ENCODE measurements around the gene CRACR2A.

CRACR2A gene

GRCh38 chr12:3629057-3629830 is 123.7 kb downstream of the CRACR2A start:
- peaks cover 0 to 11% (median 0%) of the 10 kb centered on the region in 11 experiments; a peak in 3 of 22 replicates for H4K20me1 ChIP-seq
- no peak overlapping the region for H3K4me3 ChIP-seq
- H3K36me3 ChIP-seq: peaks cover 21 to 96% (median 83%) of the 10 kb centered on the region in 11 experiments
- H3K4me1 ChIP-seq: peaks cover 0 to 69% (median 42%) of the 10 kb centered on the region in 10 experiments; a peak in 16 of 20 replicates
- H3K27me3 ChIP-seq: no peaks in the 10 kb centered on the region
- TF ChIP-seq Cebpa-rat (IDR thresholded peaks at IDR 0.05): no peak
- H3K9me3 ChIP-seq (replicated peaks in 1 of 11): peaks cover 0 to 11% (median 0%) of the 10 kb centered on the region in 11 experiments; a peak in 1 of 22 replicates
- peak overlapping the region in 4 of 11 experiments; percentile 12 to 39 (median 31); a peak in 6 of 22 replicates for H3K9ac ChIP-seq
- peak overlapping the region in 2 of 11 experiments; percentile 14 to 18; a peak in 4 of 22 replicates for H3K27ac ChIP-seq
- H3K4me2 ChIP-seq: peak overlapping the region in 3 of 11 experiments; percentile 74 to 86 (median 84); a peak in 4 of 22 replicates

DNA sequence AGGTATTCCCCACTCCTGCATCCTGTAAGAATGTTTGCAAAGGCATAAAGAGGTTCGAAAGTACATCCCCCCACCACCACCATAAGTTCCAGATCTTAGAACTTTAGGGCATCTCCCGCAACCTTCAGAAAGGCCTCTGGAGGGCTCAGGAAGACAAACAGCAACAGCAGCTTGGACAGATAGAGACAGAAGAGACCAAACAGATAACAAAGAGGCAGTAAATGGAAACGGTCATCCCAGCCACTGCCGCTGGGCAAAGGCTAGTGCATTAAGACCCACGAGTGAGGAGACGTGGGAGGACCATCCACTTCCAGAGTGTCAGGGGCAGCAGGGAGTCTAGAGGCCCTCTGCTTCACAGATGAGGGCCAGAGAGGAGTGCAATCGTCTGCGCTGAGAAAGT is 124.3 kb downstream of the CRACR2A start:
- TF ChIP-seq Cebpa-rat (IDR thresholded peaks at IDR 0.05): no peak
- peaks cover 0 to 17% (median 1%) of the 10 kb centered on the region in 11 experiments; a peak in 5 of 22 replicates for H4K20me1 ChIP-seq

DNA sequence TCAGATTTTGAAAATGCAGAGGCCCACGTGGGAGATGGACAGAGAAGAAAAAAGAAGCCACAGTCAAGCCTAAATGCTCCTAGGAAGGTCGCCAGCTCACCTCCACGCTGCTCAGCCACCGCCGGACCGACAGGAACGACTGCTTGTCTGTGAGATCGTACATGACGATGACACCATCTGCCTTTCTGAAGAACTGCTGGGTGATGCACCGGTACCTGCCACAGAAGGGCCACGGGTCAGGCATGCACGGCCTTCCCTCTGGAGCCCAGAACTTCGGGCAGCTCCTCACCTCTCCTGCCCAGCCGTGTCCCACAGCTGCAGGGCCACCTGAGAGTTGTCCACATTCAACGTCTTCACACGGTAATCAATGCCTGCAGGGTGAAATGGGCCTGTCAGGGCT is 125.6 kb downstream of the CRACR2A start:
- H3K4me1 ChIP-seq: peaks cover 9 to 67% (median 42%) of the 10 kb centered on the region in 10 experiments
- no peak for TF ChIP-seq Cebpa-rat (IDR thresholded peaks at IDR 0.05)
- no peak overlapping the region for H3K27ac ChIP-seq
- no peak overlapping the region for H3K4me3 ChIP-seq
- H3K36me3 ChIP-seq: peaks cover 21 to 93% (median 75%) of the 10 kb centered on the region in 11 experiments
- no peaks in the 10 kb centered on the region for H3K27me3 ChIP-seq
- H3K9ac ChIP-seq: no peak overlapping the region
- H3K4me2 ChIP-seq: no peak overlapping the region
- no peaks in the 10 kb centered on the region for H3K9me3 ChIP-seq (replicated peaks in 1 of 11)
- peaks cover 0 to 22% (median 4%) of the 10 kb centered on the region in 11 experiments; a peak in 5 of 22 replicates for H4K20me1 ChIP-seq

More for the DNA sequence above, 124.3 kb downstream of the CRACR2A start:
- no peak overlapping the region for H3K4me2 ChIP-seq
- H3K36me3 ChIP-seq: peaks cover 21 to 96% (median 83%) of the 10 kb centered on the region in 11 experiments
- no peak overlapping the region for H3K4me3 ChIP-seq
- H3K27me3 ChIP-seq: no peaks in the 10 kb centered on the region
- peak overlapping the region in 1 of 11 experiments; percentile 39; a peak in 1 of 22 replicates for H3K9ac ChIP-seq
- H3K9me3 ChIP-seq (replicated peaks in 1 of 11): peaks cover 0 to 4% (median 0%) of the 10 kb centered on the region in 11 experiments; a peak in 1 of 22 replicates
- H3K27ac ChIP-seq: peak overlapping the region in 1 of 11 experiments; percentile 14; a peak in 1 of 22 replicates
- H3K4me1 ChIP-seq: peaks cover 0 to 67% (median 42%) of the 10 kb centered on the region in 10 experiments; a peak in 16 of 20 replicates

DNA sequence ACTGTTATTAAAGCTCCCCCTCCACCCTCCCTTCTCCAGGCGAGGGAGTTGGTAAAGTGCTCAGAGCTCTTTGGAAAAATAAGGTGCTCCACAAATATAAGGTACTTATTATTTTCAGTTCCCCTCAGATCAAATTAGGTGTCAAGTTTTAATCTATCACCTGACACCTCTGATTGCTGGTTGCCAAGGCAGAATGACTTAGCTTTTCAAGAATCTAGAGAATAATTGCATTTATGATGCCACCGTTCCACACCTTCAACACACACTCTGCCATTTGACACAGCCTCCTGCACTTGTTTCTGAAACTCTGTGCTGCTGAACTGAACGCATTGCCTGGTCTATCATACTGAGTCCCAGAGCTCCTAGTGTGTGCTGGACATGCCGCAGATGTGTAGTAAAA is 128.6 kb downstream of the CRACR2A start:
- no peak for TF ChIP-seq Cebpa-rat (IDR thresholded peaks at IDR 0.05)
- Histone ChIP-seq H3K27me3 (no peaks in the 10 kb centered on the region), H3K4me1 (peaks cover 9 to 43% (median 19%) of the 10 kb centered on the region in 10 experiments), H4K20me1 (peaks cover 0 to 15% (median 0%) of the 10 kb centered on the region in 11 experiments; a peak in 4 of 22 replicates), H3K9me3 (replicated peaks in 1 of 11) (no peaks in the 10 kb centered on the region), H3K36me3 (peaks cover 28 to 93% (median 74%) of the 10 kb centered on the region in 11 experiments), H3K4me2 (0 out of 22 replicates have a peak overlapping the region, but pooled peaks of 1 of the 11 experiments have one; percentile 4), H3K4me3 (no peak overlapping the region), H3K27ac (no peak overlapping the region), H3K9ac (no peak overlapping the region)

DNA sequence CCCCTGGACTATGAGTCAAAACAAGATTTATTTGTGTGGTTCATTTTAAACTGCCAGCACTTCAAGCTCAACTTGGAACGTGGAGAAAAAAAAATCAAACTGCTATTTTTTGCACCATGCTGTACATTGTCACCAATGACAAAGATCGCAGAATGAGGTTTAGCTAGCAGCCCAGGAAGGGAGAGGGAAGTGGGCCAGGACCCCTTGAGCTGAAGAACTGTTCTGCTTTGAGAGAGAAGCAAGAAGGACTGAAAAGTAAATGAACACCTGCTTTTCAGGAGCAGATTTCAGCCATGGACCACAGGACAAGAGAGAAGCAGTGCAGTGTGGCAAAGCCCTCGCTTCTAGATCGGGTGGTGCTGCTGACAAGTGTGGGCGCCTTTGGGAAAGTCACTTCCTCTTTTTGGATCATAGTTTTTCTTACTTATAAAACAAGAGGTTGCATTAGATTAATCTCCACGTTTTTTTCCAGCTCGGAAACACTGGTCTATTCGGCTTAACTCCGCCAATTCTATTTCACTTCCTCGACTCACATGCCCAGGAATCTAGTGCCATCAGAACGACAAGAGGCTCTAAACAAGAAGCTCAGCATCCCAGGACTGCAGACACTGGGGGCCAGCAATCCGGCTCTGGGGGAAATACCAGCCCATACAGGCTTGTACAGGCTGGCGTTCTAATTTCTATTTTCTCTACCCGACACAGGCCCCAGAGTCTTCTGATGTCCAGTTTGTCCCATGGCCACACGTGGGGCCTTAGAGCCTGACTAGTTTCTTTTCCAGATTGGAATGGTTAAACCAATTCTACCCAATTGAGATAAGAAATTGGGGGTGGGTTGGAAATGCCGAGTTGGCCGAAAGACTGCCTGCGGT is 129.9 kb downstream of the CRACR2A start:
- peaks cover 33 to 92% (median 74%) of the 10 kb centered on the region in 11 experiments for H3K36me3 ChIP-seq
- H3K4me2 ChIP-seq: peak overlapping the region; percentile 3 to 59 (median 42); a peak in 21 of 22 replicates
- no peak for TF ChIP-seq Cebpa-rat (IDR thresholded peaks at IDR 0.05)
- peaks cover 0 to 15% (median 0%) of the 10 kb centered on the region in 11 experiments; a peak in 4 of 22 replicates for H4K20me1 ChIP-seq
- no peaks in the 10 kb centered on the region for H3K27me3 ChIP-seq
- peaks cover 9 to 33% (median 19%) of the 10 kb centered on the region in 10 experiments for H3K4me1 ChIP-seq
- no peak overlapping the region for H3K4me3 ChIP-seq
- H3K9me3 ChIP-seq (replicated peaks in 1 of 11): no peaks in the 10 kb centered on the region
- H3K27ac ChIP-seq: no peak overlapping the region
- no peak overlapping the region; a peak in 1 of 22 replicates for H3K9ac ChIP-seq

DNA sequence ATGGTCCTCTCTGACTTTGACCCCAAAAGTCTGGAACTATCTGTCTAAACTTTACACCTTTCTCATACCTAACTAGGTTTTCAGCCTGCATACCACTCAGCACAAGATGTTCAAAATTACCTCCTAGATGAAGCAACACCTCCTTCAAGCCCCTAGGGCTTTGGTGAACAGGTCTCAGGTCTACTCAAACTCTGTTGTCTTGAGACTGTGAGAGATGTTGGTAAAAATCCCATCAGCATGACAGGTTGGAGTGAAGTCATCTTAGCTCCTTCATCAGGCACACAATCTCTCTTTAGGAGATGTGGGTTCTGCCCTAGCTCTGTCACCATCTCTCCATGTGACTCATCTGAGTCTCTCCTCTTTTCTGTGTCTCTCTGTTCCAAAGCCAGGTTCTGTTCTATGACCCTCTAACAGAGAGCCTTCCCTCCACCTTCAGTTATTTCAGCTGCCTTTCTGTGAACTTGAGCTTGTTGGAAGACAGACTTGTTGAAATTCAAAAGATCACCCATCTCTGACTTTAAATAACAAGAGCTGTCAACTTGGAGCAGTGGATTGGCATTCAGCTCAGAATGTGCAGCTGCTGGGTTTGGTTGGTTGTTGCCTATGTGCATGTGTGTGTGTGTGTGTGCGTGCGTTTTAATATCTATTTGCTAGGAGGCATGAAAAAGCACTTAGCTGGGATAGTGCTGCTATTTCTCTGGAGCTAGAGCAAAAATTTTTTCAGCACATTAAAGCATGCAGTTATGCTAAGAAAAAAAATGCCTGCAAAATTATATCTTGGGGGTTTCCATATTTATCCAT is 130.7 kb downstream of the CRACR2A start:
- Histone ChIP-seq H3K4me3 (no peak overlapping the region), H3K27me3 (no peaks in the 10 kb centered on the region), H3K27ac (no peak overlapping the region), H3K36me3 (peaks cover 28 to 94% (median 76%) of the 10 kb centered on the region in 11 experiments), H3K9ac (no peak overlapping the region; a peak in 1 of 22 replicates), H3K4me2 (peak overlapping the region in 9 of 11 experiments; percentile 22 to 59 (median 45); a peak in 16 of 22 replicates), H3K4me1 (peaks cover 9 to 33% (median 19%) of the 10 kb centered on the region in 10 experiments), H3K9me3 (replicated peaks in 1 of 11) (no peaks in the 10 kb centered on the region), H4K20me1 (peaks cover 0 to 15% (median 0%) of the 10 kb centered on the region in 11 experiments; a peak in 4 of 22 replicates)
- no peak for TF ChIP-seq Cebpa-rat (IDR thresholded peaks at IDR 0.05)

- H3K36me3 ChIP-seq: peaks cover 17 to 94% (median 76%) of the 10 kb centered on the region in 11 experiments
- no peak overlapping the region for H3K9ac ChIP-seq
- no peak overlapping the region for H3K4me3 ChIP-seq
- peaks cover 0 to 15% (median 0%) of the 10 kb centered on the region in 11 experiments; a peak in 4 of 22 replicates for H4K20me1 ChIP-seq
- no peak overlapping the region for H3K27ac ChIP-seq
- no peaks in the 10 kb centered on the region for H3K9me3 ChIP-seq (replicated peaks in 1 of 11)
- H3K27me3 ChIP-seq: no peaks in the 10 kb centered on the region
- no peak overlapping the region for H3K4me2 ChIP-seq
- H3K4me1 ChIP-seq: peaks cover 9 to 33% (median 19%) of the 10 kb centered on the region in 10 experiments
- TF ChIP-seq Cebpa-rat (IDR thresholded peaks at IDR 0.05): no peak
Measured at GRCh38 chr12:3620856-3621255, 132.1 kb downstream of the CRACR2A start.

GRCh38 chr12:3617565-3617964 is 135.3 kb downstream of the CRACR2A start:
- Histone ChIP-seq H3K9ac (no peak overlapping the region), H4K20me1 (peaks cover 0 to 3% (median 0%) of the 10 kb centered on the region in 11 experiments; a peak in 1 of 22 replicates), H3K9me3 (replicated peaks in 1 of 11) (peaks cover 0 to 4% (median 0%) of the 10 kb centered on the region in 11 experiments; a peak in 2 of 22 replicates), H3K4me1 (peaks cover under 1 to 28% (median 14%) of the 10 kb centered on the region in 10 experiments; a peak in 17 of 20 replicates), H3K4me3 (no peak overlapping the region), H3K36me3 (peaks cover 40 to 99% (median 92%) of the 10 kb centered on the region in 11 experiments), H3K27ac (no peak overlapping the region), H3K27me3 (no peaks in the 10 kb centered on the region), H3K4me2 (no peak overlapping the region)
- no peak for TF ChIP-seq Cebpa-rat (IDR thresholded peaks at IDR 0.05)
